HK-2 (cell line): ENCODE data around the gene TMEM229A.
"Not testable (repeated sequence)": the region's sequence is repeated elsewhere in the genome, so short reads cannot be mapped to it uniquely, and the experiment has no call there.

ENCODE experiments used
- DNase-seq: peaks from one replicate; pipeline ENCODE4 v3.0.0-alpha.2; 2018; ENCODE audit not compliant: unreplicated experiment

The TMEM229A gene

DNA sequence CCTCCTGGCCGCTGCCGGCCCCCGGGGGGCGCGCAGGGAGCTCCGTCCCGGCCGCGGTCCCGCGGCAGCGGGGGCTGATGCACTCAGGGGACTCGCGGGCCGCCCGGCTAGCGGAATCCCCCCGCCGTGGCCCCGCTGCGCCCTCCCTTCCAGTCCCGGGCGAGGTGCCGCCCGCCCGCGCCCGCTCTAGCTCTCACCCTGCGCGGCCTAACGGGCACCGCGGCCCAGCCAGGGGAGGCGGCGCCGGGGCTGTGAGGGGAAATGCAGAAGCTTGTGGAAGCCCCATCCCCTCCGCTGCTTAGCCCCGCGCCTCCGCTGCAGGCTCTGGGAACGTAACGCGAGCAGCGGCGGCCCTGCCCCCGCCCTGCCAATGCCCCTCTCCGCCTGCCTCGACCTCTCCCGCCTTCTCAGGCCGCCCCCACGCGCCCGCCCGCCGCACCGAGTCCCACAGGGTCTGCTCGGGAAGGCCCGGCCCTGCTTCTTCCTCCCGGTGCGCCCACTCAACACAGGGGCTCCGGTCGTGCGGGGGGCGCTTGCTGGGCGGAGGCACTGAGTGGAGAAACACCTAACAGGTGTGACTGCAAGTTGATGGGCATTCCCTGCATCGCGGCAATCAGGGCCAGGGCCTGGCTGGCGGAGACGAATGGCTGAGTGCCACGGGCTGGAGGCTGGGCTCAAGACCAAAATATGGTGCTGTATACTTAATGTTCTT, 384 bp upstream of the TMEM229A start:
- DNase-seq: peak; percentile 2

- no peak for DNase-seq
Measured at GRCh38 chr7:124031919-124032318, 948 bp downstream of the TMEM229A start.

- DNase-seq: no peak
Measured at GRCh38 chr7:124031406-124031805, 1.5 kb downstream of the TMEM229A start.

GRCh38 chr7:124030964-124031363, 1.9 kb downstream of the TMEM229A start:
- DNase-seq: no peak

GRCh38 chr7:124029396-124030188, 3.3 kb downstream of the TMEM229A start:
- no peak for DNase-seq

DNA sequence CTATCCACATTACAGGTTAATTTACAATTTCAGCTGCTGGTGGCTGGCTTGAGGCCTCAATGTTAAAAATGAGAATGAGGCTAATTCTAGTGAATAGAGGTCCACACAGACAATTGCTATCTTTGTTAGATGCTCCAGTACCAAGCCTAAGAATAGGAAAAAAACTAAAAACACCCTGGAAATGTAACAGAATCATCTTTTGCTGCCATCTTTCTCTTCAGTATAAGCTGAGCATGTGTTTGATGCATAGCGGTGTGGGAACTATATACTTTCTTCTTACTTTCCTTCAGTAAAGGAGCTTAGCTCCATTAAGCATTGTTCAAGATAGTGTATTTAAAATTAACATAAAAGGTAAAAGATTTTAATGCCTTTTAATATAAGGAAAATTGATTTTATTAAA, 5.6 kb downstream of the TMEM229A start:
- DNase-seq: no peak

DNA sequence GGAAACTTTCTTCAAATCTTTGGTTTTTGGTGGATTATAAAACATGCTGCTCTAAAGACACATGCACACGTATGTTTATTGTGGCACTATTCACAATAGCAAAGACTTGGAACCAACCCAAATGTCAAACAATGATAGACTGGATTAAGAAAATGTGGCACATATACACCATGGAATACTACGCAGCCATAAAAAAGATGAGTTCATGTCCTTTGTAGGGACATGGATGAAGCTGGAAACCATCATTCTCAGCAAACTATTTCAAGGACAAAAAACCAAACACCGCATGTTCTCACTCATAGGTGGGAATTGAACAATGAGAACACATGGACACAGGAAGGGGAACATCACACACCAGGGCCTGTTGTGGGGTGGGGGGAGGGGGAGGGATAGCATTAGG, 8.5 kb downstream of the TMEM229A start:
- DNase-seq: not testable (repeated sequence)

DNA sequence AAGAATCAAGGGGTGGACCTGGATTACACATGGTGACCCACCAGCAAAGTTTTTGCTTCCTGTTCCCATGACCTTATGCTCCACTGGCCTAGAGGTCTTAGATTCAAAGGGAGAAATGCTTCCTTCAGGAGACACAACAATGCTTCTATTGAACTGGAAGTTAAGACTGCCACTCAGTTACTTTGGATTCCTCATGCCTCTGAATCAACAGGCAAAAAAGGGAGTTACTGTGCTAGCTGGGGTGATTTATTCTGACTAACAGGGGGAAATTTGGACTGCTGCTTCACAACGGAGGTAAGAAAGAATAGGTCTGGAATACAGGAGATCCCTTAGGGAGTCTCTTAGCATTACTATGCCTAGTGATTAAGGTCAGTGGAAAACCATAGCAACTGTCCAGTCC, 10.3 kb downstream of the TMEM229A start:
- no peak for DNase-seq

GRCh38 chr7:124020060-124020459, 12.8 kb downstream of the TMEM229A start:
- DNase-seq: no peak

GRCh38 chr7:124013306-124013705, 19.6 kb downstream of the TMEM229A start:
- DNase-seq: no peak

- no peak for DNase-seq
Measured at GRCh38 chr7:124012864-124013263, 20.0 kb downstream of the TMEM229A start.

GRCh38 chr7:124009321-124009720, 23.5 kb downstream of the TMEM229A start:
- DNase-seq: no peak

- not testable (repeated sequence) for DNase-seq
Measured at GRCh38 chr7:124008296-124008695, 24.6 kb downstream of the TMEM229A start.

DNA sequence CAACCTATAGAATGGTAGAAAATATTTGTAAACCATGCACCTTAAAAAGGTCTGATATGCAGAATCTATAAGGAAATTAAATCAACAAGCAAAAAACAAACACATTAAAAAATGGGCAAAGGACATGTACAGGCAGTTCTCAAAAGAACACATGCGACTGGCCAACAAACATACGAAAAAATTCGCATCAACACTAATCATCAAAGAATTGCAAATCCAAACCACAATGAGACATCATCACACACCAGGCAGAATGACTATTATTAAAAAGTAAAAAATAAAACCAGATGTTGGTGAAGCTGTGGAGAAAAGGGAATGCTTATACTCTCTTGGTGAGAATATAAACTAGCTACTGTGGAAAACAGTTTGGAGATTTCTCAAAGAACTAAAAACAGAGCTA, 33.2 kb downstream of the TMEM229A start:
- no peak for DNase-seq

DNA sequence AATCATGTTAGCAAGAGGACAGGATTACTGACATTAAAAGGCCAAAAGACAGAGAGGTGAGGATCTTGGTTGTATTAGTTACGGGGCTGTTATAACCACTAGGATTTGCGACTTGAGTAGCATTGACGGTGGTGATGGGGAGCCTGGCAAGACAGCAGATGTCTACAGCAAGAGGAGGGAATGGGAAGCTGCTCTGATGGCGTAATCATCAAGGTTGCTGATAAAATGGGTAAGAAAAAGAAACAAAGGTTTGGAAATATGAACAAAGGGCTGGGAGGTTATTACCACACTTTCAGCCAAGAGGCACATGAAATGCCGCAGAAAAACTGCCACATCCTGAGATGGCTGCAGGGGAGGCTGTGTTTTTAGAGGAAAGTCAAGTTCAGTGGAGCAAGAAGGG, 33.9 kb downstream of the TMEM229A start:
- DNase-seq: no peak

DNA sequence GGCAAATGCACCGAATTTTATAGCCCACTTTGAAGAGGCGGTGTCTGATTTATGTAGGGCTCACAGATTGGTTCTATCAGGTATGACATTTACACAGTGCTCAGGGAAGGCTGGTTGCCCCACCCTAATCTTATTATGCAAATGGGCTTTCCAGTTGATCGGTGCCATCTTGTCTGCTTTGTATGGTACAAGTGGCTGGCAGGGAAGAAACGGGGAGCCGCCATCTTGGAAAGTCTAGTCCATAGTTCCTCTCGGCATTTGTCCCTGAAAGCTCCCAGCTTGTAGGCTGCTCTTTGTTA, 36.6 kb downstream of the TMEM229A start:
- no peak for DNase-seq

- DNase-seq: no peak
Measured at GRCh38 chr7:123995617-123996326, 37.1 kb downstream of the TMEM229A start.

- DNase-seq: no peak
Measured at GRCh38 chr7:123994449-123994848, 38.4 kb downstream of the TMEM229A start.

DNA sequence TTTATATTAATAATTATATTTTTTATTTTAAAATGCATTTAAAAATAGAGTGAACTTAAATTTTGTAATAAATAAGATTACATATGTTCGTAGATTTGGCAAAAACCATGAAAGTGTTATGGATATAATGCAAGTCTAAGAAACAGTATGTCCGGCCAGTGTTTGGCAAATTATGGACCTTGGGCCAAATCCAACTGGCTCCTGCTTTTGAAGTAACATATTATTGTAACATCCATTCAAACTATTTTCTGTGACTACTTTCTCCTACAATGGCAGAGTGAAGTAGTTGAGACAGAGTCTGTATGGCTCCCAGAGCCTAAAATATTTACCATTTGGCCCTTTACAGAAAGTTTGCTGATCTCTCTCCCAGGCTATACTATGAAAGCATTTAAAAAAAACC, 38.9 kb downstream of the TMEM229A start:
- no peak for DNase-seq

- DNase-seq: no peak
Measured at GRCh38 chr7:123992913-123993518, 39.9 kb downstream of the TMEM229A start.

DNA sequence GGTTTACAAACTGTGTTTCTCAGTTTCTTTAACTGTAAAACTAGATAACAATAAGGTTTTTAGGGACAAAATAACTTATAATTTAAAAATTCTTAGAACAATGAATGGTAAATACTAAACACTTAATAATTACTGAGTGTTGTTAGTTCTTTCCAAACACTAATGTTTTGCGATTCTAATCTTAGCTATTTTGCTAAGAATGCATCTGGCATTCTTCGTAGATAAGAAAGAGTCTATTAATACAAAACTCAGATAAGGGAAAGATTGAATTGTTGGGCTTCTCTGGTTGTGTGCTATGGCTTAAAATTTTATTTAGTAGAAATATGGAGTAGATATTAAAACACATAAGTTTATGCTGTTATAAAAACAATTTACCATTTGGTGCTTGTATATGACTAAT, 45.4 kb downstream of the TMEM229A start:
- no peak for DNase-seq
